ENCODE results near the gene VMP1.
"Not testable (repeated sequence)": the region's sequence is repeated elsewhere in the genome, so short reads cannot be mapped to it uniquely, and the experiment has no call there.

The VMP1 gene

DNA sequence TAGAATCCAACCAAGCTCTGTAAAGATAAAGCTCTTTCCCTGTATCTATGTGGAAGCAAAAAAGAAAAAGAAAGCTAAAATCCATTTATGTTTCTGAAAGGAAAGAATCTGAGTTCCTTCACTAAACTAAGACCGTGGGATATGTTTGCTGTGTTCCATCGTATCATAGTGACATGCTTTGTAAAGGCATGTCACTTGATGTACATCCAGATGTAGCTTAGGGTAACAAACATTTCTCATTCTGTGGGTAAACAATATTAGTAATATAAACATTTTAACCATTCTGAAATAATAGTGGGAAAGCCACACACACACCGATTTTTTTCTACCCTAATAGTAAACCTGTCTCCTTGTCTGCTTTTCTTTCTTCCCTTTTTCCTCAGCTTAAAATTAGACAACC lies 107.2 kb downstream of the VMP1 start:
- DNase-seq: no peak

GRCh38 chr17:59815965-59816364 lies 108.5 kb downstream of the VMP1 start:
- DNase-seq: no peak

GRCh38 chr17:59825533-59826322 lies 118.3 kb downstream of the VMP1 start:
- DNase-seq: no peak

- no peak for DNase-seq
These were observed 119.4 kb downstream of the VMP1 start for GRCh38 chr17:59826706-59827453.

GRCh38 chr17:59827721-59828477 lies 120.4 kb downstream of the VMP1 start:
- DNase-seq: no peak

DNA sequence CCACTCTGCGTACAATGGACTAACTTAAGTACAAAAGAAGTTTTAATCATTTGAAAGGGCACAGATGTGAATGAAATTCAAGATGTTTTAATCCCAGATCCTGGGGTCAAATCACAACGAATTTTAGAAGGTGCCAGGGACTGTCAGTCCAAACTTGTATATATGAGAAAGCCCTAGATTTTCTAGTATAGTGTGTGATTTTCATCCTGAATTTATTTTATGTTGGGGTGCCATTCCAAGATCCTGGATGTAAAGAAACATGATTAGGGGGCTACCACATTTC lies 121.0 kb downstream of the VMP1 start:
- no peak for DNase-seq

DNA sequence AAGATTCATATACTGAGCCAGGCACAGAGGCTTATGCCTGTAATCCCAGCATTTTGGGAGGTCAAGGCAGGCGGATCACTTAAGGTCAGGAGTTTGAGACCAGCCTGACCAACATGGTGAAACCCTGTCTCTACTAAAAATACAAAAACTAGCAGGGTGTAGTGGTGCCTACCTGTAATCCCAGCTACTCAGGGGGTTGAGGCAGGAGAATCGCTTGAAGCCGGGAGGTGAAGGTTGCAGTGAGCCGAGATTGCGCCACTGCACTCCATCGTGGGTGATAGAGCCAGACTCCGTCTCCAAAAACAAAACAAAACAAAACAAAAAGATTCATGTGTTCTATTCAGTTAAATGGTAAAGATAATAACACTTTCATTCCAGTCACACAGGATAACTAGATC lies 121.4 kb downstream of the VMP1 start:
- DNase-seq: not testable (repeated sequence)

DNA sequence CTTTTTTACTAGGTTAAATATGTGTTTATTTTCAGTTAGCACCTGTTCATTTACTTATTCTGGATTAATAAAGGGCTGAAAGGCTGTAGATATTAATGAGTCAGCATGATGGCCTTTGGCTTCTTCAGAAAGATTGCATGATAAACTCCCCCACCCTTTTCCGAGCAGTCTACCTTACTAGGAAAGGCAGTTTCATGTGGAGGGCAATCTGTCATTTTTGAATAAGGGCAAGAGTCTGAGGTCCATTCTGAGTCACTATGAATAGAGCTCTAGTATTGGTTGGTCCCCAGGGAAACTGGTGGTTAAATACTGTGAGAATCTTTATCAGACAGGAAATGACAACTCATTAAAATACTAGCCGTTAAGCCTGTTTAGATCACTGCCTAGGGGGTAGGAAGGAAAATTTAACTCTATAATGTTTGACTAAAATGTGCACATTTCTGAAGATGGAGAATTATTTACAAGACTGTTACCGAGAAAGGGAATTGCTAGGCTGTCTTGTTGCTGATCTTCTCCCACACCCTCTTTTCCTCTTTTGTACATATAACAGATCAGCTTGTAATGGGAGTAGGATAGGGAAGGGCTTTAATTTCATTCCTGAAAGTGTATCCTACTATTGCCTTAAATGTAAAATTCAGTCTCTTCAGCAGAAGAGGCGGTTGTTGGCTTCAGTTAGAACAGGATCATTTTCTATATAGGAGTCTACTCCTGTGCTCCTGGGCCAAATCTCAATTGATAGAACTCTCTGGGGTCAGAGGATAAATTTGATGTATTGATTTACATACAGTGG lies 122.0 kb downstream of the VMP1 start:
- no peak for DNase-seq

GRCh38 chr17:59830007-59830630 lies 122.7 kb downstream of the VMP1 start:
- DNase-seq: no peak

- no peak for DNase-seq
These were observed 123.5 kb downstream of the VMP1 start for GRCh38 chr17:59830846-59831486.

DNA sequence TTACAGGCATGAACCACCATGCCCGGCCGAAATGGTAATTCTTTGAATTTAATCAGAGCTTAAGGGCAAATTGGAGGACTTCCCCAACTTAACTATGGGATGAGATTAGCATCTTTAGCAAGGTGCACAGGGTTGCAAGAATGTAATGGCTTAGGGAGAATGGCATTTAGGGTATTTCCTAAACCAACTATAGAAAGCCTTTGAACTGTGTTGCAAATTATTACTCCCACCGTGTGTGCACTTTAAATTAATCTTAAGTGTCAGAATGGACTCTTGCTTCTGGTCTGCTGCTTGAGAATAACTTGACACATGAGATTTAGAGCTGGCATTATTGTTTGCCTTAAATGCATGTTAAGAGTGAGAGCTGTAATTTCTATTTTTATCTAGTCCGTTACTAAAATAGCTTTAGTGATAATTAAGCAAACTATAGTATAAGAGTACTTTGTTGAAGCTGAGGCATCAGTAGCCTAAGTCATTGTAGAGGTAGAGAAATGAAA lies 125.5 kb downstream of the VMP1 start:
- no peak for DNase-seq

DNA sequence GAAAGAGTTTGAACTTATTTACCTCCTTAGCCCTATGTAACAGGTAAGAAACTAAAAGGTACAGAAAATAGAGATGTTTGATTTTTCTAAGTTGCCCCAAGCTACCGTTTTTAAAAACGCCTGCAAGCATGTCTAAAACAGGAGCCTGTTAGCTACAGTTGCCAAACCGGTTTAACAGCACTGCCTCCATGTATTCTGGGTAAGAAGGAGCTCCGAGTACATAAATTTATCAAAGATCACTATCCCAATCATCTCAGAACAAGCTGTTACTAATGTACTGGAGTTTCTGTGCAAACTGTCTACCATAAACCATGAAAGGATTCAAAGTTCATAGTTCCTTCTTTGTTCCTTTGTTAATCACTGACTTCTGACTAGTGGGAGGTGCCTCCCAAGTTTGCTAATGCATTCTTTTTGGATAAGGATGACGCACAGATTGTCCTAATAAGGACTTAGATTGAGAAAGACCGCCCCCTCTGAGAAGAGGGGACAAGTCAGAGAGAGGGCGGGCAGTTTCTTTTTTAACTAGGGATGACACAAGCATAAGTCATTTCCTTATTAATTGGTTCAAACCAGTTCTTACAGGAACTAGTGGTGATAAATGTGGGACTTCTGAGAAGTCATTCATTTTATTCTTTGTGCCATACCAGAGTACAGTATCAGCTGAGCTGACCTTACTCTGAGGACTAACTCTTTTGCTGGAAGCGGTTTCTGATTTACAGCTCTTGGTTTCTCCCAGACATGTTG lies 130.0 kb downstream of the VMP1 start:
- DNase-seq: peak; percentile 39

DNA sequence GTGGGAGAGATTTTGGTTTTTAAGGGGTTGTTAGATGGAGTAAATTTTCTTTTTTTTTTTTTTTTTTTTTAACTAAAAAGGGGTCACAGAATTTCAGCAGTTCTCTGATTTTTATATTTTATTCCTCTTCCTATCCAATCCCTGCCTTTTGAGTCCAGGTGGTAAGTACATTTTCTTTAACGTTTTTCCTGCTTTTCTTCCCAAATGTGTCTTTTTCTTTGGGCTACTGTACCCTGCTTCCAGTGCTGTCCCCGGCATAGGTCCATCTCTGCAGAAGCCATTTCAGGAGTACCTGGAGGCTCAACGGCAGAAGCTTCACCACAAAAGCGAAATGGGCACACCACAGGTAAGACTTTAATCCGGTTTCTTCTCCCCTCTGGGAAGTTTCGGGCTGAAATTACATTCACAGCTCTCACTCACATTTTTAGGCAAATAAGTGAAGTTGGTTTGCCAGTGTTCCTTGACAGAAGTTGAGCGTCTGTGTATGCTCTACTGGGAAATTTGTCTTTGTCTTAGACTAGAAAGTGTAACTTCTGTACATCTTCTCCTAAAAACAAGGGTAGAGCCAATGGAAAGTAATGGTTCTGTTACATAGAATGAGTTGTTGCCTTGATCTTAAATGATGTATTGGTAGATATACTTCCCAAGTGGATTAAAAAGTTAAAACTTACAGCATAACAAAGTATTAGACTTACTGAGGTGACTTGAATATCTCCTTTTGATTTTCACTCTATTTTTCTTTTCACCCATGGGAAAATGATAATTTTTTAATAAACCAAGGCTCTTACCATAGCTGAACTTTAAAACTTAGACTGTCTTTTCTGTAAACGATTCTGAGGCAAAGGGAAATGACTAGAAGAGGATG lies 130.8 kb downstream of the VMP1 start:
- DNase-seq: no peak

GRCh38 chr17:59839651-59840328 lies 132.3 kb downstream of the VMP1 start:
- no peak for DNase-seq

- no peak for DNase-seq
These were observed 133.1 kb downstream of the VMP1 start for GRCh38 chr17:59840329-59841090.

DNA sequence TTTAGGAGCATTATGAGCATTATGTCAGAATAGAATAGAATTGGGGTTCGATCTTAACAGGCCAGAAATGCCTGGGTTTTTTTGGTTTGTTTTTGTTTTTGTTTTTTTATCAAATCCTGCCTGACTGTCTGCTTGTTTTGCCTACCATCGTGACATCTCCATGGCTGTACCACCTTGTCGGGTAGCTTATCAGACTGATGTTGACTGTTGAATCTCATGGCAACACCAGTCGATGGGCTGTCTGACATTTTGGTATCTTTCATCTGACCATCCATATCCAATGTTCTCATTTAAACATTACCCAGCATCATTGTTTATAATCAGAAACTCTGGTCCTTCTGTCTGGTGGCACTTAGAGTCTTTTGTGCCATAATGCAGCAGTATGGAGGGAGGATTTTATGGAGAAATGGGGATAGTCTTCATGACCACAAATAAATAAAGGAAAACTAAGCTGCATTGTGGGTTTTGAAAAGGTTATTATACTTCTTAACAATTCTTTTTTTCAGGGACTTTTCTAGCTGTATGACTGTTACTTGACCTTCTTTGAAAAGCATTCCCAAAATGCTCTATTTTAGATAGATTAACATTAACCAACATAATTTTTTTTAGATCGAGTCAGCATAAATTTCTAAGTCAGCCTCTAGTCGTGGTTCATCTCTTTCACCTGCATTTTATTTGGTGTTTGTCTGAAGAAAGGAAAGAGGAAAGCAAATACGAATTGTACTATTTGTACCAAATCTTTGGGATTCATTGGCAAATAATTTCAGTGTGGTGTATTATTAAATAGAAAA lies 133.8 kb downstream of the VMP1 start:
- not testable (repeated sequence) for DNase-seq

DNA sequence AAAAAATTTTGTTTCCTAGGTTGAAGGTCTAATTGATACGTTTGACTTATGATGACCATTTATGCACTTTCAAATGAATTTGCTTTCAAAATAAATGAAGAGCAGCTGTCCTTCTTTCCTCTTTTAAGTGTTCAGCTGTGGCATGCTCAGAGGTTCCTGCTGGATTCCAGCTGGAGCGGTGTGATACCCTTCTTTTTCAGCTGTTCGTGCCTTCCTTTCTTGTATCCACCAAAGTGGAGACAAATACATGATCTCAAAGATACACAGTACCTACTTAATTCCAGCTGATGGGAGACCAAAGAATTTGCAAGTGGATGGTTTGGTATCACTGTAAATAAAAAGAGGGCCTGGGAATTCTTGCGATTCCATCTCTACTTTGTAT lies 134.4 kb downstream of the VMP1 start:
- not testable (repeated sequence) for DNase-seq
